Transverse colon (tissue), 4 donors: Measurements from ENCODE around the gene PACS1. TPM values are rescaled to one million over a fixed set of nuclear protein-coding genes. Genes with fewer than 3 reads are reported as not detected.

Experiments used
- DNase-seq: peaks from one replicate; pipeline ENCODE4 v3.0.0-alpha.2; 2019
- H3K27ac ChIP-seq, 4 donors: fragments of 200-600 bp; sonication (generic); 2 replicates each; pipeline ENCODE4 v1.5.1; 2016 to 2018; ENCODE audit warnings: inconsistent platforms in 4 of 4
- H3K27me3 ChIP-seq: fragments of 200-600 bp; sonication (generic); 2 replicates; pipeline ENCODE4 v1.5.1; 2017; ENCODE audit warnings: inconsistent platforms
- H3K36me3 ChIP-seq, 4 donors: fragments of 200-600 bp; sonication (generic); 2 replicates each; pipeline ENCODE4 v1.5.1; 2017 to 2019; ENCODE audit warnings: inconsistent platforms in 4 of 4
- H3K4me1 ChIP-seq, 4 donors: fragments of 200-600 bp; sonication (generic); 2 replicates each; pipeline ENCODE4 v1.5.1; 2017 to 2020; ENCODE audit warnings: inconsistent platforms in 4 of 4
- H3K4me3 ChIP-seq, 4 donors: fragments of 200-600 bp; sonication (generic); 1 replicate in 1 of 4; 2 replicates in 3 of 4; pipeline versions ENCODE4 v1.5.1 to v1.6.1; 2017 to 2019; ENCODE audit warnings: inconsistent platforms in 4 of 4
- H3K9me3 ChIP-seq, 2 donors: fragments of 200-600 bp; sonication (generic); 2 replicates each; pipeline ENCODE4 v1.5.1; 2017 to 2019; ENCODE audit warnings: inconsistent platforms in 2 of 2
- CTCF ChIP-seq, 5 experiments: fragments of 200-600 bp in 3 of 5; fragments of 450-650 bp in 2 of 5; sonication (generic) in 3 of 5; IDR thresholded peaks; 1 replicate in 2 of 5; 2 replicates in 3 of 5; pipeline ENCODE4 v1.5.1; 2016 to 2017; ENCODE audit warnings: antibody characterized with exemption in 5 of 5, inconsistent platforms in 3 of 5, mild to moderate bottlenecking in 2 of 5, moderate library complexity in 1 of 5
- EP300 ChIP-seq: sonication (generic); formaldehyde crosslinking; IDR thresholded peaks from one replicate; pipeline ENCODE4 v1.6.1; 2017; ENCODE audit warnings: antibody characterized with exemption, low read depth
- POLR2A ChIP-seq: fragments of 450-650 bp; IDR thresholded peaks from one replicate; pipeline ENCODE4 v1.6.1; 2016; ENCODE audit warnings: antibody characterized with exemption, mild to moderate bottlenecking, moderate library complexity
- POLR2AphosphoS5 ChIP-seq, 3 donors: sonication (generic); formaldehyde crosslinking; IDR thresholded peaks; one replicate each; pipeline ENCODE4 v1.6.1; 2016; ENCODE audit warnings: antibody characterized with exemption in 3 of 3
- WGBS, 2 donors: methylation state at CpG; one replicate each; pipeline ENCODE4 v1.1.5; 2018; ENCODE audit warnings: low coverage in 1 of 2; 5-methylcytosine and 5-hydroxymethylcytosine counted together
- in situ Hi-C, 4 donors: fragments of 200-750 bp; cut with MboI; loops; one replicate each; pipeline versions ENCODE4 v1.15.0 to v1.15.1; 2017; ENCODE audit warnings: low sequenced_read_pairs in 3 of 4, low pct_ligation_motif_present in 1 of 4, low pct_unique_long_range_greater_than_20kb in 1 of 4
- intact Hi-C: fragments of 100-400 bp; cut with DNase I; formaldehyde crosslinking; loops from one replicate; pipeline ENCODE4 v1.15.1; 2023; ENCODE audit warnings: low total_unique reads
- total RNA-seq, 4 donors: library from RNA; depleted of rRNA; stranded (reverse); fragments of >200 nt; gene quantifications; one replicate each; pipeline ENCODE4 v1.1.0, GENCODE V29; 2016

The PACS1 gene
- total RNA-seq, 4 donors from 2014 or later: 9.8 to 52.0 (median 27.2) TPM

- intact Hi-C loops (loop anchor here (10.0 kb wide), 1 partner anchor 56 kb away; the partner anchor contains the start of gene YIF1A), in situ Hi-C loops (loop anchor here in 1 of 4 donors (10.0 kb wide), 1 partner anchor 56 kb away; the partner anchor contains the start of gene YIF1A)
- TF ChIP-seq EP300: no peak
- TF ChIP-seq POLR2A: no peak
- TF ChIP-seq POLR2AphosphoS5 (IDR thresholded peaks at IDR 0.05): no peak
- TF ChIP-seq CTCF (IDR thresholded peaks at IDR 0.05): no peak
- H3K27me3 ChIP-seq: no peaks in the 10 kb centered on the region
- H3K4me1 ChIP-seq: no peaks in the 10 kb centered on the region
- 83 to 98% methylated on average over 6 of the region's 6 CpGs for WGBS, 2 donors
- H3K27ac ChIP-seq: no peak overlapping the region
- H3K36me3 ChIP-seq: peaks cover 0 to 10% (median 0%) of the 10 kb centered on the region in 4 donors
- no peak overlapping the region for H3K4me3 ChIP-seq
- no peaks in the 10 kb centered on the region for H3K9me3 ChIP-seq
- no peak for DNase-seq
Measured at GRCh38 chr11:66228521-66228920, 158.4 kb downstream of the PACS1 start.

- DNase-seq: no peak
- intact Hi-C loops (no loop called here), in situ Hi-C loops (no loop called here)
- Histone ChIP-seq H3K9me3 (no peaks in the 10 kb centered on the region), H3K36me3 (peaks cover 0 to 10% (median 0%) of the 10 kb centered on the region in 4 donors), H3K4me3 (no peak overlapping the region), H3K27me3 (no peaks in the 10 kb centered on the region), H3K4me1 (no peaks in the 10 kb centered on the region), H3K27ac (no peak overlapping the region)
- no peak for TF ChIP-seq CTCF (IDR thresholded peaks at IDR 0.05)
- TF ChIP-seq EP300: no peak
- TF ChIP-seq POLR2AphosphoS5 (IDR thresholded peaks at IDR 0.05): no peak
- TF ChIP-seq POLR2A: no peak
- WGBS, 2 donors: 87 to 100% methylated on average over 1 to 6 of the region's 6 CpGs
Measured at GRCh38 chr11:66230156-66230555, 160.1 kb downstream of the PACS1 start.

GRCh38 chr11:66230978-66231377, 160.9 kb downstream of the PACS1 start:
- TF ChIP-seq CTCF (IDR thresholded peaks at IDR 0.05) (no peak), POLR2A (no peak), POLR2AphosphoS5 (IDR thresholded peaks at IDR 0.05) (no peak), EP300 (no peak)
- intact Hi-C loops (no loop called here), in situ Hi-C loops (no loop called here)
- H3K27me3 ChIP-seq: no peaks in the 10 kb centered on the region
- no peak overlapping the region for H3K27ac ChIP-seq
- peaks cover 0 to 10% (median 0%) of the 10 kb centered on the region in 4 donors for H3K36me3 ChIP-seq
- no peak overlapping the region for H3K4me3 ChIP-seq
- no peaks in the 10 kb centered on the region for H3K4me1 ChIP-seq
- WGBS, 2 donors: 80 to 93% methylated on average over 2 to 14 of the region's 14 CpGs
- no peak for DNase-seq
- H3K9me3 ChIP-seq: no peaks in the 10 kb centered on the region

- WGBS, 2 donors: 85 to 93% methylated on average over 7 of the region's 7 CpGs
- no peak overlapping the region for H3K27ac ChIP-seq
- H3K36me3 ChIP-seq: peaks cover 0 to 10% (median 0%) of the 10 kb centered on the region in 4 donors
- intact Hi-C loops (no loop called here), in situ Hi-C loops (no loop called here)
- H3K27me3 ChIP-seq: no peaks in the 10 kb centered on the region
- no peak for DNase-seq
- H3K4me3 ChIP-seq: no peak overlapping the region
- TF ChIP-seq CTCF (IDR thresholded peaks at IDR 0.05): no peak
- TF ChIP-seq POLR2A: no peak
- no peak for TF ChIP-seq EP300
- no peak for TF ChIP-seq POLR2AphosphoS5 (IDR thresholded peaks at IDR 0.05)
- H3K9me3 ChIP-seq: no peaks in the 10 kb centered on the region
- H3K4me1 ChIP-seq: no peaks in the 10 kb centered on the region
Measured at GRCh38 chr11:66231561-66231960, 161.5 kb downstream of the PACS1 start.
